HG03575 (cell line): ENCODE data around the gene BLZF1.

Source experiments
- ATAC-seq: cut with Tn5 transposase; IDR thresholded peaks from one replicate; pipeline ENCODE4 v1.9.1; 2021; ENCODE audit not compliant: unreplicated experiment, insufficient number of reproducible peaks, low FRiP score; ENCODE audit errors: extremely low read depth

BLZF1 gene

DNA sequence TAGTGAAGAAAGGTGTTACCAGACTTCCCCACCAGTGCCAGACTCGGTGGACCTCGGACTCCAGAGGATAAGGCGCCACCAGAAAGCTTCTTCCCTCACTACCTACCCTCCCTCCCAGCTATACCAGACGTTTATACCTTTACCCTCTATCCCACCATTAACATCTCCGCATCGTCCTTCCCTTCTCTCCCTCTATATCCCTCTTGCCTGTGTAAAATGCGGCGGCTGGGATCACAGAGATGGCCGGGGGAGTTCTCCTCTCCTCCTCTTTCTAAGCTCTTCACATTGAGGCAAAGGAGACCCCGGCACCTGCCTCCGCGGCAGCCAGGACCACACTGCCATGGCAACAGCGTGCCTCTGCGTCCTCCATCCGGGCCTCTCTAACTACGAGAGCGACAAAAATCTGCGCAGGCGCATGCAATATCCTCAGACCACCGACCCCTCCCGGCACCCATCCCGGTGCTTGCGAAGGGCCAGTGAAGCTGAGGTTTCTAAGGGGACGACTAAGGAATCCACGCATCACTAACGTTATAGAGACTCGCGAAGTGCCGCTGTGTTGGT lies 59.2 kb downstream of the BLZF1 start, which contains the start of gene CCDC181:
Gene CCDC181 (minus strand): TSS at position 394 of the 561 bp plus-strand sequence. CDS start 2,547 bp downstream, outside the sequence.
- ATAC-seq, result no peak
